Stimulated activated naive CD8-positive, alpha-beta T cell treated with anti-CD3 and anti-CD28 coated beads, Interleukin-15, Interleukin-2, amounts not matched to agents 100 U/mL and 50 U/mL, for 24 hours (primary cell): ENCODE results near the gene GNB3.

Source experiments
- ATAC-seq: fragments of 150-1000 bp; cut with Tn5 transposase; one replicate; pipeline ENCODE4 v1.10.0; 2021
- DNase-seq: peaks from one replicate; pipeline ENCODE4 v3.0.0; 2021

The GNB3 gene

GRCh38 chr12:6840761-6841515, at the start of gene GNB3:
TSS of gene GNB3 (plus strand) at chr12:6840925. CDS start at chr12:6841288, 363 bp downstream.
- DNase-seq: no peak

GRCh38 chr12:6791931-6792520, 48.7 kb upstream of the GNB3 start:
- DNase-seq: peak; percentile 50
- peak; percentile 58 for ATAC-seq

More at GRCh38 chr12:6840761-6841515, at the start of gene GNB3:
- ATAC-seq: no peak

GRCh38 chr12:6792522-6793201, 48.1 kb upstream of the GNB3 start:
- peak; percentile 20 for ATAC-seq
- no peak for DNase-seq

DNA sequence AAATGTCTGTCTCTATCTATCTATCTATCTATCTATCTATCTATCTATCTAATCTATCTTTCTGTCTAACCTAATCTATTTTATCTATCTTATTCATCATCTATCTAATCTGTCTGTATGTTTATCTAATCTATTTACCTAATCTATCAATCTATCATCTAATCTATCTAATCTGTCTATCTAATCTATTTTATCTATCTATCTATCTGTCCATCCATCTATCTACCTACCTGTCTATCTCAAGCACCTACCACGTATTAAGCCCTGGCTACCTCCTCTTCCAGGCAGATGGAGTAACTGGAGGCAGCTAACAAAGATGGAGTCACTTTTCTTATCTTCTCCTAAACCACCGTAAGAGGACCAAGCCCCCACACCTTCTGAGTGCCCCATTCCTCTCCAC, 45.6 kb upstream of the GNB3 start:
- ATAC-seq: no peak
- DNase-seq: no peak

DNA sequence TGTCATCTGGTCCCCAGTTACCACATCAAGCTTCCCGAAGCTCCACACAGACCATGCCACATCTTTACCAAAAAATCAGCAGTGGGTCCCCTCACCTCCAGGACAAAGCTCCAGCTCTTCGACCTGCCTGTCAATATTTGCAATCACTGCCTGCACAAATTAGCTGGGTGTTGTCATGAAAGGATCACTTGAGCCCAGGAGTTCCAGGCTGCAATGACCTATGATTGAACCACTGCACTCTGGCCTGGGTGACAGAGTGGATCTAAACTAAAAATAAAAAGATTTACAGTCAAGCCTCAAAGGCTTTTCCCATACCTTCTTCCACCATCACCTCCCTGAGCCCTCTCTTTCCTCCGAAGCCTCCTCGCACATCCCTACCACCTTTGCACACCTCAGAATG, 44.1 kb upstream of the GNB3 start:
- ATAC-seq: no peak
- no peak for DNase-seq

GRCh38 chr12:6799147-6799546, 41.6 kb upstream of the GNB3 start:
- ATAC-seq: no peak
- no peak for DNase-seq

DNA sequence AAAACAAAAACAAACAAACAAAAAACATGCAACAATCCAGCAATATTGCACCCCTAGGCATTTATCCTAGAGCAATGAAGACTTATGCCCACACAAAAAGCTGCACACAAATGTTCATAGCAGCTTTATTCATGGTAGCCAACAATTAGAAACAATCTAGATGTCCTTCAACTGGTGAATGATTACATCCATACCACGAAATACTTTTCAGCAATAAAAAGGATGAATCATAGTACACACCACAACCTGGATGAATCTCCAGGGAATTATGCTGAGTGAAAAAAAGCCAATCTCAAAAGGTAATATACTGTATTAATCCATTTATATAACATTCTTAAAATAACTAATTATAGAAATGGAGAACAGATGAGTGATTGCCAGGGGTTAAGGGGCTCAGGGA, 33.6 kb upstream of the GNB3 start:
- no peak for ATAC-seq
- no peak for DNase-seq

- ATAC-seq: no peak
- DNase-seq: no peak
These were observed 31.7 kb upstream of the GNB3 start for GRCh38 chr12:6809056-6809455.

GRCh38 chr12:6810758-6811157, 30.0 kb upstream of the GNB3 start:
- ATAC-seq (no peak), DNase-seq (no peak)

GRCh38 chr12:6813363-6813762, 27.4 kb upstream of the GNB3 start:
- DNase-seq: no peak
- ATAC-seq: no peak

GRCh38 chr12:6816598-6816997, 24.1 kb upstream of the GNB3 start:
- DNase-seq: no peak
- ATAC-seq: no peak

- DNase-seq: no peak
- no peak for ATAC-seq
These were observed 23.6 kb upstream of the GNB3 start for GRCh38 chr12:6817098-6817497.

- no peak for ATAC-seq
- DNase-seq: no peak
These were observed 23.0 kb upstream of the GNB3 start for GRCh38 chr12:6817662-6818157.

GRCh38 chr12:6818222-6818621, 22.5 kb upstream of the GNB3 start:
- ATAC-seq: no peak
- DNase-seq: no peak

GRCh38 chr12:6818645-6819044, 22.1 kb upstream of the GNB3 start:
- DNase-seq: no peak

GRCh38 chr12:6819106-6820030, 21.4 kb upstream of the GNB3 start:
- ATAC-seq (no peak), DNase-seq (no peak)

More at GRCh38 chr12:6818645-6819044, 22.1 kb upstream of the GNB3 start:
- no peak for ATAC-seq

DNA sequence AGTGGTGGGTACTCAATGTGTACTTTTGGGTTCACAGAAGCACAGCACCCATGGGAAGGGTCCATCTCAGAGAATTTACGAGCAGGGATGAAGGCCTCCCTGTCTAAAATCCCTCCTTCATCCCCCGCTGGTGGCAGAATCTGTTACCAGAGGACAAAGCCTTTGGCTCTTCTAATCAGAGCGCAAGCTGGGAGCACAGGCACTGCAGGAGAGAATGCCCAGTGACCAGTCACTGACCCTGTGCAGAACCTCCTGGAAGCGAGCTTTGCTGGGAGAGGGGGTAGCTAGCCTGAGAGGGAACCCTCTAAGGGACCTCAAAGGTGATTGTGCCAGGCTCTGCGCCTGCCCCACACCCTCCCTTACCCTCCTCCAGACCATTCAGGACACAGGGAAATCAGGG, 20.6 kb upstream of the GNB3 start:
- DNase-seq (no peak), ATAC-seq (no peak)

GRCh38 chr12:6821591-6822425, 18.9 kb upstream of the GNB3 start, which contains the start of gene GPR162:
TSS of gene GPR162 (plus strand) at chr12:6821821. CDS start at chr12:6823899, 2,078 bp downstream.
- no peak for ATAC-seq

DNA sequence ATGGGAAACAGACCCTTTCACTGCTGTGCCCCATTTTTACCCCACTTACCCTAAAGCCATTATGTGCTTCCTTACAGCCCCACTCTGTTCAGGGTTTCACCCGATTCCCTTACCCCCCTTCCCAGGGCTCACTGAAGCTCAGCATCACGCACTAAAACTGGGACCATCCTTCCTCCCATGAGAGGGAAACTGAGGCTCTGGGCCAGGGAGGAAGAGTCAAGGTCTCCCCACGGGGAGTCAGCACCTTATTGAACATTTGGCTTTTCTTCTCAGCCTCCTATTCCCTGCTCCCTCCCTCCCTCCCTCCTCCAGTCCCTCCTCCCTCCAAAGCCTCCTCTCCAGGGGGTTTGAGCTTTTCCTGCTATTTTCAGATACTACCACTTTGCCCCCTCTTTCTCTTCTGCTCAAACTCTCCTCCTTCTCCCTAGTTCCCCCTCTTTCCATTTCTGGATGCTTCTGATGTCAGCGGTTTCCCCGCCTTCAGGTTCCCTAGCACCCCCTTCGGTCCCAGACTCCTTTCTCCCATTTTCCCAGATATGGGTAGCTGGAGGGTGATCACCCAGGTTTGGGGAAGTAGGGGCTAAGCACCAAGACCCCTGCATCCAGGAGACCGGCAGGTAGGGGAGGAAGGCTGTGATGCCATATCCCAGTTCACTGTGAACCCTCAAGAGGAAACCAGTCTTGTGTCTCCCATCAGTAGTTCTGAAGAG, 18.1 kb upstream of the GNB3 start:
- no peak for DNase-seq
- ATAC-seq: no peak

More at GRCh38 chr12:6821591-6822425, 18.9 kb upstream of the GNB3 start, which contains the start of gene GPR162:
- DNase-seq: no peak
